Cardiac muscle cell (in vitro differentiated cells and primary cell): Measurements from ENCODE around the gene UNC5C. TPM values are rescaled to one million over a fixed set of nuclear protein-coding genes. Genes with fewer than 3 reads are reported as not detected.

Experiments used
- DNase-seq, 2 donors: peaks; one replicate each; pipeline versions ENCODE4 v3.0.0 to v3.0.0-alpha.2; 2010 to 2017; ENCODE audit warnings: low read depth in 1 of 2, low spot score in 1 of 2
- H3K27ac ChIP-seq: fragments of 200-600 bp; sonication (generic); 2 replicates; pipeline ENCODE4 v1.5.1; 2016
- H3K27me3 ChIP-seq: fragments of 200-600 bp; sonication (generic); 2 replicates; pipeline ENCODE4 v1.6.0; 2016; ENCODE audit warnings: control low read depth
- H3K36me3 ChIP-seq: fragments of 200-600 bp; sonication (generic); 2 replicates; pipeline ENCODE4 v1.5.1; 2016; ENCODE audit warnings: control low read depth
- H3K4me1 ChIP-seq: fragments of 200-600 bp; sonication (generic); 2 replicates; pipeline ENCODE4 v1.8.1; 2017; ENCODE audit warnings: low read depth, mild to moderate bottlenecking, mixed run types
- H3K4me3 ChIP-seq: fragments of 200-600 bp; sonication (generic); 2 replicates; pipeline ENCODE4 v1.5.1; 2016; ENCODE audit warnings: mild to moderate bottlenecking
- H3K9me3 ChIP-seq: fragments of 200-600 bp; sonication (generic); 2 replicates; pipeline ENCODE4 v1.5.1; 2017; ENCODE audit warnings: low read depth, mild to moderate bottlenecking, control low read depth
- polyA plus RNA-seq: library from polyadenylated mRNA; unstranded; fragments of >200 nt; fragmentation: Nextera tagmentation; extraction: Ambion mirVana; gene quantifications from 2 replicates; pipeline ENCODE4 v1.2.1, GENCODE V29; 2016
- total RNA-seq: library from RNA; depleted of rRNA; stranded (reverse); fragments of >200 nt; gene quantifications from 2 replicates; pipeline ENCODE4 v1.2.3, GENCODE V29; 2016
- TF ChIP-seq, protein P1 (sequence below): IDR thresholded peaks from 2 replicates; pipeline ENCODE4 v1.5.1; 2012; ENCODE audit warnings: low read depth, mild to moderate bottlenecking, low read length

The UNC5C gene
- total and polyA plus RNA-seq, 2 experiments from 2014 or later, result 13.4 to 28.4 TPM

DNA sequence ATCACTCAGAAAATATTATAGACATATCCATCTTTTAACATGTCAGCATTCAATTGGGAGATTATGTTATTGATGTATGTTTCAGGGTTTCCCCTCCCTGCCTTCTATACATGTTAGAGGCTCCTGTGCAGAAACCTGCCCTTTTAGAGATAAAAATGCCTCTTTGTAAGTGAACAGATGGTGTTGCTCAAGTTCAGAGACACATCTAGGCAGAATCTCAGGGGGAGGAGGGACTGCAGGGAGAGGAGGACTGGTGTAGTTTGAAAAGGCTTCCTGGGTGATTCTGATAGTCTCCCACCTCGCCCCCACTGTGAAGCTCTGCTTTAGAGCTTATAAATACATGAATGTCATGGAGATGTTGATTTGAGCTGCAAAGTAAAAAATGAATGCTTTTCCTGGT is 12.0 kb upstream of the UNC5C start:
- no peaks in the 10 kb centered on the region for H3K9me3 ChIP-seq
- H3K4me3 ChIP-seq, result no peak overlapping the region
- no peak overlapping the region for H3K27ac ChIP-seq
- no peaks in the 10 kb centered on the region for H3K4me1 ChIP-seq
- TF ChIP-seq, protein P1, sequence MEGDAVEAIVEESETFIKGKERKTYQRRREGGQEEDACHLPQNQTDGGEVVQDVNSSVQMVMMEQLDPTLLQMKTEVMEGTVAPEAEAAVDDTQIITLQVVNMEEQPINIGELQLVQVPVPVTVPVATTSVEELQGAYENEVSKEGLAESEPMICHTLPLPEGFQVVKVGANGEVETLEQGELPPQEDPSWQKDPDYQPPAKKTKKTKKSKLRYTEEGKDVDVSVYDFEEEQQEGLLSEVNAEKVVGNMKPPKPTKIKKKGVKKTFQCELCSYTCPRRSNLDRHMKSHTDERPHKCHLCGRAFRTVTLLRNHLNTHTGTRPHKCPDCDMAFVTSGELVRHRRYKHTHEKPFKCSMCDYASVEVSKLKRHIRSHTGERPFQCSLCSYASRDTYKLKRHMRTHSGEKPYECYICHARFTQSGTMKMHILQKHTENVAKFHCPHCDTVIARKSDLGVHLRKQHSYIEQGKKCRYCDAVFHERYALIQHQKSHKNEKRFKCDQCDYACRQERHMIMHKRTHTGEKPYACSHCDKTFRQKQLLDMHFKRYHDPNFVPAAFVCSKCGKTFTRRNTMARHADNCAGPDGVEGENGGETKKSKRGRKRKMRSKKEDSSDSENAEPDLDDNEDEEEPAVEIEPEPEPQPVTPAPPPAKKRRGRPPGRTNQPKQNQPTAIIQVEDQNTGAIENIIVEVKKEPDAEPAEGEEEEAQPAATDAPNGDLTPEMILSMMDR, result no peak
- no peaks in the 10 kb centered on the region for H3K36me3 ChIP-seq
- DNase-seq, result no peak
- no peaks in the 10 kb centered on the region for H3K27me3 ChIP-seq

DNA sequence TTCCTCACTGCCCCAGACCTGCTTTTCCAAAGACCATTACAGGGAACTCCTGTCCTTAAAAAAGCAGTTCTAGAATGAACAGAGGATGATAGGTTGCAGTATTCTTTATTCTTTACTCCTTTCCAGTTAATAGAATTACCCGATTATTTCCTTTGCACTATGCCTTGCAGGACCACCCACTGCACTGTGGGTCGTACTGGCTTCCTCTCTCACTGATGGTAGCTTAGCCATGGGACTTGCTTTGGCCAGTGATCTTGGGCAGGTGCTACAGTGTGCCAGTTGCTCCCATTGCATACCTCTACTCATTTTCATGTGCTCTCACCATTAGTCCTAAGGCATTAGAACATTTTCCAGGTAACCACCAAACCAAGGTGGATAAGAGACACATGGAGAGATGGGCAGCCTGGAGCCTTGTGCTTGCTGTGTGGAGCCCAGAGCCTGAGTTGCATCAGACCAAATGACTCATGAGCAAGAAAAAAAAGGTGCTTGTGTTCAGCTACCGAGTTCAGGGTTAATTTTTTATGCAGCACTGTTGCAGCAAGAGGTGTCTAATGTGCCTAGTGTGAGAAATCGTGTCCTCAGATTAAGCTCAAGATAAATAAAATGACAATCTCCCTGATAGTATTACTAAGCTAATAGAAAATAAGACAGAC is 7.6 kb upstream of the UNC5C start:
- no peaks in the 10 kb centered on the region for H3K4me1 ChIP-seq
- H3K4me3 ChIP-seq, result no peak overlapping the region
- peak in 1 of 2 donors; percentile 65 for DNase-seq
- H3K27ac ChIP-seq, result no peak overlapping the region
- TF ChIP-seq, protein P1, result no peak
- H3K36me3 ChIP-seq, result no peaks in the 10 kb centered on the region
- no peaks in the 10 kb centered on the region for H3K27me3 ChIP-seq
- no peaks in the 10 kb centered on the region for H3K9me3 ChIP-seq

DNA sequence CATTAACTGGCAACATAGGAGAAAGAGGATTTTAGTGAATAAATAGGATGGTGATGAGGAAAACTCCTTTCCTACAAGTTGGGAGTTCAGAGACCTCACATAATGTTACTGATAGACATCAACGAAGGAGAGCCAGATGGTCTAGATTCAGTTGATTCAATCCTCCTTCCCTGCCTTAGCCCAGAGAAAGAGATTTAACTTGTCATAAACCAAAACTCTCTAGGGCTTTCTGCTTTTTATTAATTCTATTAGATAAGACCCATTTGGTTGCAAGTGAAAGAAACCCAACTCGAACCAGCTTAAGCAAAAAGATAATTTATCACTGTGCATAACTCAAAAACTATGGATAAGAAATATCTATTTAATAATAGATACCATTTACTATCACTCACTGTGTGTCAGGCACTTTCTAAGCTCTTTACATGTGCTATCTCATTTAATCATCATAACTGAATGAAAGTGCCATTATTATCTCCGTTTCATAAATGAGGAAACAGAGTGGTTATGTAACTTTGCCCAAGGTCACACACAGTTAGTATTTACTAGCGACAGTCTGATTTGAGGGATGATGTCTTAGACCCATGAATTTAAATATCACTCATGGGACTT is 4.3 kb upstream of the UNC5C start:
- Histone ChIP-seq H3K27ac (no peak overlapping the region), H3K36me3 (no peaks in the 10 kb centered on the region), H3K4me3 (no peak overlapping the region), H3K4me1 (peaks cover 10% of the 10 kb centered on the region), H3K9me3 (no peaks in the 10 kb centered on the region), H3K27me3 (no peaks in the 10 kb centered on the region)
- no peak for DNase-seq
- TF ChIP-seq, protein P1, result no peak

DNA sequence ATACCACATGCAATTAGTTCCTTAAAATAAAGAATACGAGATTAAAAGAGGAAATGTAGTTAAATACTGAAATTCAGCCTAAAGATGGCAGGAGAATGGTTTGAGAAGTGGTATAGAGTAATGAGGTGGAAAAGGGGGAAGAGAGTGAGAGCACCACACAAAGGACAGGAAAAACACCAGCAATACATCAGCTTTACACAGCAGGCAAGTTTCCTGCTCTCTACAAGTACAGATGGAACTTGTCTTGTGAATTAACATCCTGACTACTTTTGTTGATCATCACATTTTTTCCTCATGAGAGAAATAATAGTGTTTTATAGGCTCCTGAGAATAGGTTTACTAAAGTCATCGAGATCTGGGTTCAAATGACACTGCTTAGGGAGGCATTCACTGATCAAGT is 2.9 kb upstream of the UNC5C start:
- H3K36me3 ChIP-seq, result no peaks in the 10 kb centered on the region
- no peaks in the 10 kb centered on the region for H3K9me3 ChIP-seq
- no peak for DNase-seq
- TF ChIP-seq, protein P1, result no peak
- H3K27me3 ChIP-seq, result no peaks in the 10 kb centered on the region
- H3K4me3 ChIP-seq, result no peak overlapping the region
- peaks cover 10% of the 10 kb centered on the region for H3K4me1 ChIP-seq
- H3K27ac ChIP-seq, result no peak overlapping the region

DNA sequence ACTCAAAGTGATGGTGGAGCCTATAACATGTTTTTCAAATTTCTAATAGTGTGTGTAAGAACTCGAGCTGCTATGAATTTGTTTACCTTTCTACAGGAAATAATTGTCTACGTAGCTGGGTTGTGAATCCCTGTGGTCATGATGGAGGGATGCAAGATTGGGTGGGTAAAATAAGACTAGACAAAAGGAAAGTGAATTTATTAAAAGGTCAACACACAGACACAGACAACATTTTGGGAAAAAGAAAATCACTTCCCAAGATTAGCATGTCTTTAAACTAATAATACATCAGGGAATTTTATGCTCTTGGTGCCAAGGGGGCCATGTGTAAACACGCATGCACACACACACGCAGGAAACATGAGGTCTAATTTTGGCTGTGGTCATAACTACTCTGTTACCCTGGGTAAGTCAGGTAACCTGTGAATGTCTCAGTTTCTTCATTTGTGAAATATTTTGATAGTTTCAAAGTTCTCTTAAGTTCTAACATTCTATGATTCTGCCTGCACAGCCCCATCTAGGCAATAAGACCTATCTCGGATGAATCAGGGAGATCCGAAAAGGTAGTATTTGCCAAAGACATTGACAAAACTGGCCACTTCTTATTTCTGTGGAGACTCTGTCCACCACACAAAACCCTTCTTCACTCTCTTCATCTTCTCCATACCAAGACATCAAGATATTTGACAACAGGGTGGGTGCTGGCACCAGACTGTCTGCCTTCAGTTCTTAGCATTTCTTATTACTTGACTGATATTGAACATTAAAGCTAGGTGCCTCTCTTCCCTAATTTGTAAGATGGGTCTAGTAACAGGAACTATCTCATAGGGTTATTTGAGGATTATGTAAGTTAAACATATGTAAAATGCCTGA is 1.6 kb upstream of the UNC5C start:
- Histone ChIP-seq H3K27ac (peak overlapping the region; percentile 78), H3K36me3 (no peaks in the 10 kb centered on the region), H3K9me3 (no peaks in the 10 kb centered on the region), H3K4me1 (peaks cover 17% of the 10 kb centered on the region), H3K27me3 (no peaks in the 10 kb centered on the region), H3K4me3 (peak overlapping the region; percentile 79)
- no peak for DNase-seq
- TF ChIP-seq, protein P1, result no peak
